ENCODE measurements around the gene SGSM1.

DNA sequence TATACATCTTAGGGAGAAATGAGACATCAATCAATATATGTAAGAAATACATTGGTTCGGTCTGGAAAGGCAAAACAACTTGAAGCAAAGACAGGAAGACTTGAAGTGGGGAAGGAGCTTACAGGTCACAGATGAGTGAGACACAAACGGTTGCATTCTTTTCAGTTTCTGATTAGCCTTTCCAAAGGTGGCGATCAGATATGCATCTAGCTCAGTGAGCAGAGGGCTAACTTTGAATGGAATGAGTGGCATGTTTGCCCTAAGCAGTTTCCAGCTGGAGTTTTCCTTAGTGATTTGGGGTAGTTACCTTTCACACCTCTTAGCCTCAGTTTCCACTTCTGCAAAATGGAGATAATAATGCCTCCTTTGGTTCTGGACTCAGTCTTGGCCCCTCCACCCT is 124.7 kb downstream of the SGSM1 start:
- TF ChIP-seq, protein P1, sequence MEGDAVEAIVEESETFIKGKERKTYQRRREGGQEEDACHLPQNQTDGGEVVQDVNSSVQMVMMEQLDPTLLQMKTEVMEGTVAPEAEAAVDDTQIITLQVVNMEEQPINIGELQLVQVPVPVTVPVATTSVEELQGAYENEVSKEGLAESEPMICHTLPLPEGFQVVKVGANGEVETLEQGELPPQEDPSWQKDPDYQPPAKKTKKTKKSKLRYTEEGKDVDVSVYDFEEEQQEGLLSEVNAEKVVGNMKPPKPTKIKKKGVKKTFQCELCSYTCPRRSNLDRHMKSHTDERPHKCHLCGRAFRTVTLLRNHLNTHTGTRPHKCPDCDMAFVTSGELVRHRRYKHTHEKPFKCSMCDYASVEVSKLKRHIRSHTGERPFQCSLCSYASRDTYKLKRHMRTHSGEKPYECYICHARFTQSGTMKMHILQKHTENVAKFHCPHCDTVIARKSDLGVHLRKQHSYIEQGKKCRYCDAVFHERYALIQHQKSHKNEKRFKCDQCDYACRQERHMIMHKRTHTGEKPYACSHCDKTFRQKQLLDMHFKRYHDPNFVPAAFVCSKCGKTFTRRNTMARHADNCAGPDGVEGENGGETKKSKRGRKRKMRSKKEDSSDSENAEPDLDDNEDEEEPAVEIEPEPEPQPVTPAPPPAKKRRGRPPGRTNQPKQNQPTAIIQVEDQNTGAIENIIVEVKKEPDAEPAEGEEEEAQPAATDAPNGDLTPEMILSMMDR (IDR thresholded peaks at IDR 0.05): no peak
- TF ChIP-seq POLR2A (IDR thresholded peaks at IDR 0.05): no peak
